ENCODE measurements around the gene ICA1.

DNA sequence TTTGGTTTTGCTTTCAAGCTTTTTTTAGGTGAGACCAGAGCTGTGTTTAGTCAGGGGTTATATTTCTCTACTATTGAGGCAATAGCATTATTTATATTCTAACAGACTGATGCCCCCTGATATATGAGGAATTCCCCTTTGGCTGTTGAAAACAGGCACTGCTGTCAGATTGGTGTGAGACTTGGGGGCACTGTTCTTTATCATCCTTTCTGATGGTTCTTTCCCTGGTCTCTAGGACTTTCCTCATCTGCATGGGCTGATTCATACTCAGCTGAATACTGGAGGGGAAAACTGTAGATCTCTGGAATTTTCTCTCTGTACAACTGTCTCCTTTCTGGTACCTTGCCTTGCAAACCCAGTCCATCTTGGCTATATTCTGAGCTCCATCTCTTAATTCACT, 10.0 kb upstream of the ICA1 start:
- TF ChIP-seq POLR2AphosphoS5 (IDR thresholded peaks at IDR 0.05; ENCODE audit: insufficient read depth, low read depth, low read length) = no peak
- no peak for TF ChIP-seq CTCF (IDR thresholded peaks at IDR 0.05; ENCODE audit: extremely low read depth in 1 of 2, insufficient read depth in 1 of 2, low read depth in 1 of 2, low read length in 2 of 2)
- no peak for TF ChIP-seq EZH2 (IDR thresholded peaks at IDR 0.05; ENCODE audit: borderline replicate concordance, low read depth, low read length, severe bottlenecking)
- TF ChIP-seq MYC (IDR thresholded peaks at IDR 0.05; ENCODE audit: low read depth, low read length) = no peak

Data from endothelial cell of umbilical vein (primary cell).